Tibial artery (tissue), 4 donors: ENCODE results near the gene WDHD1.

Source experiments
- DNase-seq, 2 donors: peaks; one replicate each; pipeline ENCODE4 v3.0.0-alpha.2; 2019
- H3K27ac ChIP-seq, 2 donors: fragments of 200-600 bp; sonication (generic) in 1 of 2; 1 replicate in 1 of 2; 2 replicates in 1 of 2; pipeline ENCODE4 v1.5.1; 2018 to 2019; ENCODE audit warnings: mild to moderate bottlenecking in 1 of 2
- H3K27me3 ChIP-seq, 2 donors: fragments of 200-600 bp; sonication (generic) in 1 of 2; one replicate each; pipeline versions ENCODE4 v1.5.1 to v1.6.0; 2016 to 2019
- H3K36me3 ChIP-seq, 3 donors: fragments of 200-600 bp; sonication (generic) in 2 of 3; one replicate each; pipeline ENCODE4 v1.5.1; 2016 to 2019; ENCODE audit warnings: mild to moderate bottlenecking in 2 of 3
- H3K4me1 ChIP-seq, 4 donors: fragments of 200-600 bp; sonication (generic) in 2 of 4; 1 replicate in 3 of 4; 2 replicates in 1 of 4; pipeline ENCODE4 v1.5.1; 2016 to 2019
- H3K4me3 ChIP-seq, 2 donors: fragments of 200-600 bp; sonication (generic) in 1 of 2; 1 replicate in 1 of 2; 2 replicates in 1 of 2; pipeline ENCODE4 v1.5.1; 2018 to 2019; ENCODE audit warnings: mild to moderate bottlenecking in 2 of 2
- H3K9me3 ChIP-seq, 3 donors: fragments of 200-600 bp; sonication (generic) in 1 of 3; one replicate each; pipeline ENCODE4 v1.5.1; 2016 to 2019
- CTCF ChIP-seq, 2 experiments: fragments of 200-600 bp in 1 of 2; fragments of 450-650 bp in 1 of 2; IDR thresholded peaks; one replicate each; pipeline ENCODE4 v1.5.1; 2017 to 2019; ENCODE audit warnings: antibody characterized with exemption in 2 of 2, mild to moderate bottlenecking in 1 of 2, moderate library complexity in 1 of 2
- intact Hi-C: fragments of 100-400 bp; cut with DNase I; formaldehyde crosslinking; loops from one replicate; pipeline ENCODE4 v1.15.0; 2023; ENCODE audit warnings: low total_unique reads

Gene WDHD1

GRCh38 chr14:55026793-55027561 is at the start of gene WDHD1, which contains the start of gene SOCS4:
TSS of gene WDHD1 (minus strand) at chr14:55027099. CDS start at chr14:55026787, 312 bp downstream.
TSS of gene SOCS4 (plus strand) at chr14:55027236. CDS start at chr14:55043042, 15,806 bp downstream.
- TF ChIP-seq CTCF (IDR thresholded peaks at IDR 0.05): peak; percentile 6 to 8
- H3K9me3 ChIP-seq: no peaks in the 10 kb centered on the region
- no peaks in the 10 kb centered on the region for H3K36me3 ChIP-seq
- H3K27me3 ChIP-seq: no peaks in the 10 kb centered on the region
- intact Hi-C loops: no loop called here
- H3K4me3 ChIP-seq: peak within 1 kb of the TSS; percentile 83 to 84
- peak within 1 kb of the TSS; percentile 77 to 83 for H3K27ac ChIP-seq
- peaks cover 0 to 33% (median 18%) of the 10 kb centered on the region in 4 donors for H3K4me1 ChIP-seq
- peak; percentile 93 to 97 for DNase-seq

GRCh38 chr14:55075628-55076175 is 48.8 kb upstream of the WDHD1 start:
- Histone ChIP-seq H3K27ac (no peak overlapping the region), H3K9me3 (no peaks in the 10 kb centered on the region), H3K27me3 (no peaks in the 10 kb centered on the region), H3K4me3 (no peak overlapping the region), H3K4me1 (peaks cover 0 to 24% (median 14%) of the 10 kb centered on the region in 4 donors), H3K36me3 (no peaks in the 10 kb centered on the region)
- no peak for DNase-seq
- intact Hi-C loops: no loop called here
- TF ChIP-seq CTCF (IDR thresholded peaks at IDR 0.05): no peak

GRCh38 chr14:55074662-55075061 is 47.8 kb upstream of the WDHD1 start:
- H3K27ac ChIP-seq: no peak overlapping the region
- no peaks in the 10 kb centered on the region for H3K36me3 ChIP-seq
- no peak for TF ChIP-seq CTCF (IDR thresholded peaks at IDR 0.05)
- no peak for DNase-seq
- H3K4me1 ChIP-seq: peaks cover 0 to 32% (median 14%) of the 10 kb centered on the region in 4 donors
- H3K9me3 ChIP-seq: no peaks in the 10 kb centered on the region
- H3K27me3 ChIP-seq: no peaks in the 10 kb centered on the region
- intact Hi-C loops: no loop called here
- H3K4me3 ChIP-seq: no peak overlapping the region

- H3K27ac ChIP-seq: no peak overlapping the region
- no peak for TF ChIP-seq CTCF (IDR thresholded peaks at IDR 0.05)
- intact Hi-C loops: no loop called here
These were observed 47.0 kb upstream of the WDHD1 start for GRCh38 chr14:55073856-55074255.

GRCh38 chr14:55071870-55072640 is 45.2 kb upstream of the WDHD1 start:
- no peak for TF ChIP-seq CTCF (IDR thresholded peaks at IDR 0.05)
- peak overlapping the region; percentile 61 to 69 for H3K27ac ChIP-seq
- intact Hi-C loops: no loop called here
- peaks cover 0 to 12% (median 0%) of the 10 kb centered on the region in 3 donors for H3K36me3 ChIP-seq
- H3K4me1 ChIP-seq: peaks cover 0 to 32% (median 14%) of the 10 kb centered on the region in 4 donors
- no peak for DNase-seq
- no peaks in the 10 kb centered on the region for H3K27me3 ChIP-seq
- H3K9me3 ChIP-seq: no peaks in the 10 kb centered on the region
- H3K4me3 ChIP-seq: peak overlapping the region; percentile 0 to 12

More at GRCh38 chr14:55073856-55074255, 47.0 kb upstream of the WDHD1 start:
- peaks cover 0 to 32% (median 14%) of the 10 kb centered on the region in 4 donors for H3K4me1 ChIP-seq
- no peaks in the 10 kb centered on the region for H3K27me3 ChIP-seq
- H3K36me3 ChIP-seq: no peaks in the 10 kb centered on the region
- DNase-seq: no peak
- no peaks in the 10 kb centered on the region for H3K9me3 ChIP-seq
- no peak overlapping the region for H3K4me3 ChIP-seq
